Measurements from ENCODE around the gene AHRR.

Gene AHRR

GRCh38 chr5:446066-446882 lies 124.8 kb downstream of the AHRR start:
- no peak for DNase-seq

GRCh38 chr5:446883-447263 lies 125.4 kb downstream of the AHRR start:
- DNase-seq: no peak

- no peak for DNase-seq
Measured at GRCh38 chr5:447501-447900, 126.0 kb downstream of the AHRR start.

- DNase-seq: no peak
Measured at GRCh38 chr5:448061-448765, 126.7 kb downstream of the AHRR start.

- DNase-seq: no peak
Measured at GRCh38 chr5:448766-449090, 127.2 kb downstream of the AHRR start.

- DNase-seq: no peak
Measured at GRCh38 chr5:449151-449550, 127.6 kb downstream of the AHRR start.

- no peak for DNase-seq
Measured at GRCh38 chr5:451587-452458, 130.3 kb downstream of the AHRR start.

- DNase-seq: no peak
Measured at GRCh38 chr5:452978-453710, 131.6 kb downstream of the AHRR start.

- no peak for DNase-seq
Measured at GRCh38 chr5:453725-454481, 132.4 kb downstream of the AHRR start.

GRCh38 chr5:454936-455335 lies 133.4 kb downstream of the AHRR start:
- DNase-seq: no peak

- DNase-seq: no peak
Measured at GRCh38 chr5:455806-456205, 134.3 kb downstream of the AHRR start.

GRCh38 chr5:456351-457194 lies 135.1 kb downstream of the AHRR start:
- no peak for DNase-seq

- DNase-seq: no peak
Measured at GRCh38 chr5:457195-457961, 135.9 kb downstream of the AHRR start.

GRCh38 chr5:458547-459353 lies 137.2 kb downstream of the AHRR start:
- peak; percentile 71 for DNase-seq

GRCh38 chr5:459562-460272 lies 138.2 kb downstream of the AHRR start:
- DNase-seq: no peak

GRCh38 chr5:460273-460625 lies 138.7 kb downstream of the AHRR start:
- no peak for DNase-seq

- no peak for DNase-seq
Measured at GRCh38 chr5:462051-462481, 140.6 kb downstream of the AHRR start.

GRCh38 chr5:463301-463700 lies 141.8 kb downstream of the AHRR start:
- no peak for DNase-seq

- DNase-seq: peak; percentile 85
Measured at GRCh38 chr5:463952-464351, 142.4 kb downstream of the AHRR start.

Measured in stimulated activated naive CD4-positive, alpha-beta T cell treated with Interleukin-2 at 50 U/mL for 16 hours (primary cell).